HG02623 (cell line): ENCODE data around the gene CNTN2.

Experiments used
- ATAC-seq: cut with Tn5 transposase; IDR thresholded peaks from one replicate; pipeline ENCODE4 v1.9.1; 2021; ENCODE audit warnings: moderate library complexity; ENCODE audit not compliant: unreplicated experiment

The CNTN2 gene

DNA sequence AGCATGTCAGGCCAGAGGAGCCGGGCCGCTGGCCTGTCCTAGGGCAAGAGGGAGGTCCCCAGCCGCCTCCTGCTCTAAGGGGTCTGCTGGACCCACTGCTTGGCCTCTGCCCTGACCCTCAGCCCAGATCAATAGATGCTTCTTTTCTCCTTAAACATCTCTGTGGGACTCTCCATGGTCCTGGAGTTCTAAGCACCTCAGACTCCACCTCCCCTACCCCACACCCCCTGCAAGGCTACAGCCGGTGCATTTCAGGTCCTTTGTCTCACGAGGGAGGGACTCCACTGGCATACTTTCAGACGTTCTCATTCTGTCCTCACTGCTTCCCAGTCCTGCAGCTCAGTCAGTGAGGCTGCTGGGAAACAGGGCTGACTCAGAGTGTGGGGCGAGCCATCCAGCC is 11.0 kb downstream of the CNTN2 start:
- no peak for ATAC-seq

DNA sequence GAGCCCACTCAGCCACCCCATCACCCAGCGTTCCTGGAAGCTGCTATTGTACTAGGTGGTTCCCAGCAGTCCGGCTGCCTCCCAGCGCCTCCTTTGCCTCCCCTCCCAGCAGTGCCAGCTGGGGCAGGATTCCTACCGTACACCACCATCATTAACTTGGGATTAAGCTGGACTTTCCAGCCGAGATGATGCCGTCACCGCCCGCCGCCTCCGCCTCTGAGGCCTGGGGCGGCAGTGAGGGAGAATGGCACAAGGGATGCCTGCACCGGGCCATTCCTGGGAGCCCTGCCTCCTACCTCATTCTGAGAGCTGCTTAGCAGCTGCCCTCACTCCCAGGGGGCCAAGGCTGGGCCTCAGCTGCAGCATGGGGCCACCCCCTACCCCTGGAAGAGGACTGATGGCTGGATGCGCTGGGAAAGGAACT is 13.2 kb downstream of the CNTN2 start:
- ATAC-seq: no peak

DNA sequence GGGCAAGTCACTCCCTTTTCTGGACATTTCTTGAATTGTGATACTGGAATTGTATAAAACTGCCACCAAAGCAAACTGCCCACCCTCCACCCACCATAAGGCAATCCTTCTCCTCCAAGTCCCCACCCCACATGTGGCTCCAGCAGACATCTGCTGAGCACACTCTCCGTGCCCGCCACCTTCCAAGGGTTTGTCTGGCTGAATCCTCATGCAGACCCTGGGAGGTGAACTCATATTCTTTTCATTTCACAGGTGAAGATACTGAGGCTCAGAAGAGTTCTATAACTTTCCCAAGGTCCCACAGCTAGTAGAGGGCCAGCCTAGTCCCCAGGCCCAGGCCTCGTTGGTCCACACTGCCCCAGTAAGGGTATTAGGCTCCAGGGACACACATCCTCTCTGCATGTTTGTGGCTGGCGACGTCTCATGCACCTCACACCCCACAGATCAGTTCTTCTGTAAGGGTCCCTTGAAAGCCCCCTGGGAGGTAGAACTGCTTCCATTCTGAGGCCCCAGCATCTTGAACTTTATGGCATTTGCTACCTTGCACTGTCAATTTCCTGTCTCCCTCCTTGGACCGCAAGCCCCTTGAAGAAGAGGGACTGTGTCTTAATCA is 14.1 kb downstream of the CNTN2 start:
- no peak for ATAC-seq

DNA sequence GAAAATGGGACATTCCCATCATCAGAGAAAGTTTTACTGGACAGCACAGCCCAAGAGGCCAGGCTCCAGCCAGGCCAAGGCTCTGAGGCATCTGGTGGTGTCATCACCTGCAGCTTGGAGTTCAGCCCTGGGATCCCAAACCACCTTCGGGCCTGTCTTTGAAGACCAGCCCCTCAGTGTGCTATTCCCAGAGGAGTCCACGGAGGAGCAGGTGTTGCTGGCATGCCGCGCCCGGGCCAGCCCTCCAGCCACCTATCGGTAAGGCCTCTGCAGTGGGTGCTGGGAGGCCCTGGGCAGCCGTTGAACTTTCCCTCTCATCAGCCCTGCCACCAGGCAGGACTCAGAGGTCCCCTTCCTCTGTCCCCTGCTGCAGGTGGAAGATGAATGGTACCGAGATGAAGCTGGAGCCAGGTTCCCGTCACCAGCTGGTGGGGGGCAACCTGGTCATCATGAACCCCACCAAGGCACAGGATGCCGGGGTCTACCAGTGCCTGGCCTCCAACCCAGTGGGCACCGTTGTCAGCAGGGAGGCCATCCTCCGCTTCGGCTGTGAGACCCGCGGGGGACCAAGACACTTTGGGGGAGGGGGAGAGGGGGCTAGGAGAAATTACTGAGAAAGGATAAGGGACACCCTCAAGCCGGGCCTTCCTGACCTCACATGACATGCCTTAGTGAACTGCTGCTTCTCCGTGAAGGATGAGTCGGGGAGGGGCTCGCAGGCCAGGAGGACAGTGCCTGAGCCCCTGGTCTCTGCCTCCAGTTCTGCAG is 15.0 kb downstream of the CNTN2 start:
- no peak for ATAC-seq

DNA sequence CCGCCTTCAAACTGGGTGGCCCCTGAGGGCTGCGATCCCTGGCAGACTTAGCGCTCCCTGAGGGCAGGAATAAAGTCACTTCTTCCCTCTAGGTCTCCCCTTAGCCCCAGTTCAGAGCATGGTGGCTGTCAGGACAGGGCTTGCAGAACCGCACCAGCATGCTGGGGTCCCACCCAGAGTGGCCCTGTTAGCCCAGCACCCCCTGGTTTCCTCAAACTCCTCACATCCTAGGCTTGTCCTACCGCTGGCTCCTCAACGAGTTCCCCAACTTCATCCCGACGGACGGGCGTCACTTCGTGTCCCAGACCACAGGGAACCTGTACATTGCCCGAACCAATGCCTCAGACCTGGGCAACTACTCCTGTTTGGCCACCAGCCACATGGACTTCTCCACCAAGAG is 15.8 kb downstream of the CNTN2 start:
- no peak for ATAC-seq

DNA sequence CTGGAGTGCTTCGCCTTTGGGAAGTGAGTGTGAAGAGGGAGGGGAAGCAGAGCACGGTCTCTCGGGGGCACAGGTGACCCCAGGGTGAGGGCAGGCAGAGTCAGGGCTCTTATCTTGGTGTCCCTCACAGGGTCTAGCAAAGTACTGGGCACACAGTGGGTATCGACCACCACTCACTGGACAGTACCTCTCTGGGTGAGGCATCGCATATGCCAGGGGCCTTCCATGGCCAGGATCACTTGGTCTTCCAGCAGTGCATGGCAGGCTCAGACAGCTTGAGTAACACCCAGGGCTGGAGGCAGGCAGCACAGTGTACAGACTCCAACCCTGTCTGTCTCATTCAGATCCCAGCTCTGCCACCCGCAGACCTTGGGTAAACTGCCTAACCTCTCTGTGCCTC is 16.6 kb downstream of the CNTN2 start:
- no peak for ATAC-seq

DNA sequence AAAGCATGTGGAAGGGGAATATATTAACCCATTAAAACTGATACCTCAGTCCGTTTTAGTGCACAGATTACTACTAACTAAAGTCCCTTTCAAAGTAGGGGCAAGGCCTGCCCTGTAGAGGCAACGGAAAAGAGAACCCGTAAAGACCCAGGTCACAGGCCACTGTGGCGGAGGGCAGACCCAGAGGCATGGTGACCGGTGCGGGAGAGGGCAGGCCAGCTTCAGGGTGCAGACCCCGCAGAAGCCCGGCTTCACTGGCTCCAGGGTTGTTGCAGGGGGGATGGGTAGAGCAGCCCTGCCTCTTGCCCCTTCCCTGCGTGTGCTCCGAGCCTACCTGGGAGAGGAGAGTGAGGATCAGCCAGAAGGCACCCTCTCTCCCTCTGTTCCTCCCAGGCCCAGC is 17.7 kb downstream of the CNTN2 start:
- no peak for ATAC-seq

DNA sequence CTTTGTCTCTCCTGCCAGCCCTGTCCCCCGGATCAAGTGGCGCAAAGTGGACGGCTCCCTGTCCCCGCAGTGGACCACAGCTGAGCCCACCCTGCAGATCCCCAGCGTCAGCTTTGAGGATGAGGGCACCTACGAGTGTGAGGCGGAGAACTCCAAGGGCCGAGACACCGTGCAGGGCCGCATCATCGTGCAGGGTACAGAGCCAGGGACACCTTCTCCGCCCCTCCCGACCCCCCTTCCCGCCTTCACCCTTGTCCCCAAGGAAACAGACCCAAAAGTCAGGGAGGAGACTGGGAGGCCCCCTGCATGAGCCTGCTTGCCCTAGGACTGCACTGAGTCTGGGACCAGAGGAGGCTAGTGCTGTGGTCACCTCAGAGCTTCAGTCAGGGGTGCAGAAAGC is 18.2 kb downstream of the CNTN2 start:
- no peak for ATAC-seq

DNA sequence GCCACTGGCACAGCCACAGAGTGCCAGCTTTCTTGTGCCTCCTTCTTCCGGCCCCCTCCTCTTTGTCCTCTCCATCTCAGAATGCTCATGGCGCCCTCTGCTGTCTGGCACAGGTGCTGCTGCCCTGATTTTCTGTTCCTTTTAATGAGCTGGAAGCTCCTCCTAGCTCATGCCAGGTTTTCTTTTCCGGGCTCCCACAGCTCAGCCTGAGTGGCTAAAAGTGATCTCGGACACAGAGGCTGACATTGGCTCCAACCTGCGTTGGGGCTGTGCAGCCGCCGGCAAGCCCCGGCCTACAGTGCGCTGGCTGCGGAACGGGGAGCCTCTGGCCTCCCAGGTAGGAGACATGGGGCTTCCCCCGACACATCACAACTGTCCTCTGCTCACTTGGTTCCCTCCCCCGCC is 18.7 kb downstream of the CNTN2 start:
- ATAC-seq: no peak

DNA sequence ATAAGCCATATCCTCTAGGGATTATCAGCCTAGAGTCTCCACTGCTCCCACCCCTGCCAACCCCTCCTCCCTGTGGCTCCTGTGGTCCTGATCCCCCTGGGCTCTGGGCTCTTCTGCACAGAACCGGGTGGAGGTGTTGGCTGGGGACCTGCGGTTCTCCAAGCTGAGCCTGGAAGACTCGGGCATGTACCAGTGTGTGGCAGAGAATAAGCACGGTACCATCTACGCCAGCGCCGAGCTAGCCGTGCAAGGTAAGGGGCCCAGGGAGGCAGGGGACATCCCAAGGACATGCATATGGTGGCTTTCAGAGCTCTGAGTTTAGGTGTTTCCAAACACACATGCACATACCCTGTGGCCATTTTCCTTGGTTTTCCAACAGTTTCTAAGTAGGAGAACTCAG is 19.3 kb downstream of the CNTN2 start:
- ATAC-seq: no peak

DNA sequence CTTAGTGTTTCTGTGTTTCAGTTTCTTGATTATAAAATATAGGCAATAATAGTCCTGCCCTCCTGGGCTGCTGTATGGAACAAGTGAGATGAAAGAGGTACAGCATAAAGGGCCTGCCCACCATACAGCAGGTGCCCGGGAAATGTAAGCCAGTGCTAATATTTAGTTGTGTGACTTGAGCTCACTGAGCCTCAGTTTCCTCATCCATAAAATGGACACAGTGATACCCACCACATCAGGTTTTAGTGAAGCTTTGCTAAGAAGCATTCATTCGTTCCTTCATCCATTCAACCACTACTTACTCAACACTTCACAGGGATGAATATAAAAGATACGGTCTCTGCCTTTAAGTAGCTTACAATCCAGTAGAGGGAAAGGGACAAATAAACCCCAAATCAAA is 19.9 kb downstream of the CNTN2 start:
- ATAC-seq: no peak

DNA sequence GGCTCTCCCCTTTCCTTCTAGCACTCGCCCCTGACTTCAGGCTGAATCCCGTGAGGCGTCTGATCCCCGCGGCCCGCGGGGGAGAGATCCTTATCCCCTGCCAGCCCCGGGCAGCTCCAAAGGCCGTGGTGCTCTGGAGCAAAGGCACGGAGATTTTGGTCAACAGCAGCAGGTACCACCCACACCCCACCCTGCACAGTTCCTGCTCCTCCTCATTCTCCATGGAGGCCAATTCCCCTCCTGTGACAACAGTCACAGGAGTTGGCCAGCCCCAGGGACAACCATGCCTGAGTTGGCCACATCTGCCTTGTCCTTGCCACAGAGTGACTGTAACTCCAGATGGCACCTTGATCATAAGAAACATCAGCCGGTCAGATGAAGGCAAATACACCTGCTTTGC is 21.3 kb downstream of the CNTN2 start:
- ATAC-seq: no peak

DNA sequence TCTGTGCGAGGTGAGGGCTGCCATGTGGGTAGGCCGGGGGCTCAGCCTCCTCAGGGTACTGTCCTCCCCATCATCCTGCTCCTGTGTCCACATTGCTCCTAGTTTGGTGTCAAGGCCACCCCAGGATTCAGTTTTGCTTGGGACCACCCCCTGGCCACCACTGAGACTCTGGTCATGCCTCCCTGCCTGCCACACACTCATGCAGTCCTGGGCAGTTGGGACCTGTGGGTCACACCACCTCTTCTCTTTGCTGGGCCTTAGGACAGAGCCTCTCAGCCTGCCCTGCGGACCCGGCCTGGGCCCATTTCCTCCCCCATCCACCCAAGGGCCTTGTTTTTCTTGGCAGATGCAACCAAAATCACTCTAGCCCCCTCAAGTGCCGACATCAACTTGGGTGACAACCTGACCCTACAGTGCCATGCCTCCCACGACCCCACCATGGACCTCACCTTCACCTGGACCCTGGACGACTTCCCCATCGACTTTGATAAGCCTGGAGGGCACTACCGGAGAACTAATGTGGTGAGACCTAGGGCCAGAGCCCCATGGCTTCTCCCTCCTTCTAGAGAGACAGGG is 21.8 kb downstream of the CNTN2 start:
- ATAC-seq: no peak

DNA sequence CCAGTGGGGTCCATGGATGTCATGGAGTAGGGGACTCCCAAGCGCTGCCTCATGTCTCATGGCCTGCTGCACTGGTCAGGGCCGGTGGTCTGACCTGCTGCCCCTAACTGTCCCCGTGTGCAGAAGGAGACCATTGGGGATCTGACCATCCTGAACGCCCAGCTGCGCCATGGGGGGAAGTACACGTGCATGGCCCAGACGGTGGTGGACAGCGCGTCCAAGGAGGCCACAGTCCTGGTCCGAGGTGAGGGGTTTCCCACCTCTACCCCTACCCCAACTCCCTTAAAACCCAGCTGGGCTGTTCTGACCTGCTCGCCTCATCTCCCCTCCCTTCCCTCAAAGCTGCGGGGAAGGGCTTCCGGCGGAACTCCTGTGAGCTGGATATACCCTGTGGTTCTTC is 22.7 kb downstream of the CNTN2 start:
- no peak for ATAC-seq

DNA sequence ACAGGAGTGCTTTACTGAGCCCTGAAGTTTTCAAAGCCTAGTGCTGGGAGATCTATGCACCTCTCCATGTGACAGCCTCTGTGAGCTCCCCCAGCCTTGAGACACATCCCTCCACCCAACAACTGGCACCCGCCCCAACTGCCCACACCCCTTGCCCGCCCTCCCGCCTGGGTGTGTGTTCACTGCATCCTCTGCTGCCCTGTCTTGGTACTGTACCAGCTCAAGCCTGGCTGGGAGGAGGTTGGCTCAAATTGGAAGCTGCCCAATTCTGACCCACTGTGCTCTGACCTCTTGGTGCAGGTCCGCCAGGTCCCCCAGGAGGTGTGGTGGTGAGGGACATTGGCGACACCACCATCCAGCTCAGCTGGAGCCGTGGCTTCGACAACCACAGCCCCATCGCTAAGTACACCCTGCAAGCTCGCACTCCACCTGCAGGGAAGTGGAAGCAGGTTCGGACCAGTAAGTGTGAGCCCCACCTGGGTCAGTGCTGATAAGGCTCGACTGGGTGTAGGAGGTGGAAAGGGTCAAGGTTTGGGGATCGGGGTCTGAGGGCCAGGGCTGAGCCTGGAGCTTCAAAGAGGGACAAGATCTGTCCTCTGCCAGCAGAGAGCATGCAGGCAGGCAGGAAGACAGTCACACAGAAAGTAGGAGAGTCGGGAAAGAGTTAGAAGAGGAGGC is 23.3 kb downstream of the CNTN2 start:
- no peak for ATAC-seq

DNA sequence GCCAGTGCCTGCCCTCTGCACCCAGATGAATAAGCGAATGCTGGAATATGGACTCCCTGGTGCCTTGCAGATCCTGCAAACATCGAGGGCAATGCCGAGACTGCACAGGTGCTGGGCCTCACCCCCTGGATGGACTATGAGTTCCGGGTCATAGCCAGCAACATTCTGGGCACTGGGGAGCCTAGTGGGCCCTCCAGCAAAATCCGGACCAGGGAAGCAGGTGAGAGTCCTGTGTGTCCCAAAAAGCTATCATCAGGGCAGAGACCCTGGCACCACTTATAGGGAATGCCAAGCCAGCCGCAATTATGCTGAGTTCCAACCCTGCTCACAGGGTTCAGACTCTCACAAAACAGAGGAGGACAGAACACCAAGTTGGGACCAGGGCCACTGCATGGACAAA is 24.0 kb downstream of the CNTN2 start:
- ATAC-seq: no peak

DNA sequence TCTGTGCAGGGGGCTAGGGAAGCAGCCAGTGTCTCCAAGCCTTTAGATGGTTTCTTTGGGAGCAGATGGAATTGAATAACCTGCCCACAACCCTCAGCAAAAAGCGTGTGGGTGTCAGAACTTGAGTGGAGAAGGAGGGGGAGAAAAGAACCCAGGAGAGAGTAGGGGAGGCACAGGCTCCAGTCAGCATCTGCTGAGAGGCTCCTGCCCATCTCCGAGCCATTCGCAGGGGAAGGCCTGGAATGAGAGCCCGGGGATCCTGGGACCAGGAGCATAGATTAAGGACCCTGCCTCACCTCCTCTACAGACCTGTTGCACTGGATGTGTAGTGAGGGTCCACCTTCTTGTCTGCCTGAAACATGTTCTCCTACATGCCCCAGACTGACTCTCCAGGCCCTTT is 25.0 kb downstream of the CNTN2 start:
- no peak for ATAC-seq

DNA sequence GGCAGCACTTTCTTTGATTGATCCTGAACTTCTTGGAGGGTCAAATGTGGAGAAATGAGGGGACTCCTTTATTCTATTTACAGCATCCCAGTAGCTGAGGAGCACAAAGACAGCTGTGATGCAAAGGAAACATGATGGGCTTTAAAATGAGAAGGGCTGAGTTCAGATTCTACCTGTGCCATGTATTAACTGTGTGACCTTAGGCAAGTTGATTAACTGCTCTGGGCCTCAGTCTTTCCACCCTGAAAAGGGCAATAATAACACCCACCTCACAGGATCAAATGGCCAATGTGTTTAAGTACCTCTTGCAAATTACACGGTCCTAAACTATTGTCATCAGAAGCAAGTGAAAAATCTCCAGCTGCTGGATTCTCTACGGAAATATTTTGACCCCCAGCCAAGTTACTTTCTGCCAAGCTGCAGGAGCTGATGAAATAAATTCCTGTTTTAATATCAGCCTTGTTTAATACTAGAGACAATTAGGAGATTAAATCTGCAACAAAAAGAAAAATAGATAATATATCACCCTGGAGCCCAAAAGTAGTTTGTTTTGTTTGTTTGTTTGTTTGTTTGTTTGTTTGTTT is 25.5 kb downstream of the CNTN2 start:
- no peak for ATAC-seq

DNA sequence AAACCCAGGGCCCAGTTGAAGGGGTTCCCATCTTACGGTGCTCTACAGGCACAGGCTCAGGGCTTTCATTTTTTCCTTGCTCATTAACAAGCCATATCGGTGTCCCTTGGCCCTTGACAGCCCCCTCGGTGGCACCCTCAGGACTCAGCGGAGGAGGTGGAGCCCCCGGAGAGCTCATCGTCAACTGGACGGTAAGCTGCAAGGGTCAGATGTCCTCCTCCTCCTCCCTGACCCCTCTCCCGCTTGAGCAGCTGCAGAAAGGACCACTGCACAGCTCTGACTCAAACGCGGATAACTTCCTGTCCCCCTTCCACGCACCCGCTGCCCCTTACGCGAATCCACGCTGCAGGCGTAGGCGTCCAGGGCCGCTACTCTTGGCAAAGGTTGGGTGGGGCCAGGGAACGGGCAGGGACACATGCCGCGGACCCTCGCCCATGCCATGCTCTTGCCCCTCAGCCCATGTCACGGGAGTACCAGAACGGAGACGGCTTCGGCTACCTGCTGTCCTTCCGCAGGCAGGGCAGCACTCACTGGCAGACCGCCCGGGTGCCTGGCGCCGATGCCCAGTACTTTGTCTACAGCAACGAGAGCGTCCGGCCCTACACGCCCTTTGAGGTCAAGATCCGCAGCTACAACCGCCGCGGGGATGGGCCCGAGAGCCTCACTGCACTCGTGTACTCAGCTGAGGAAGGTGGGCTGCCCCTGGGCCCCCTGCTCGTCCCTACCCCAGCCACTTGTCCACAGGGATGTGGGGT is 26.5 kb downstream of the CNTN2 start:
- ATAC-seq: no peak

DNA sequence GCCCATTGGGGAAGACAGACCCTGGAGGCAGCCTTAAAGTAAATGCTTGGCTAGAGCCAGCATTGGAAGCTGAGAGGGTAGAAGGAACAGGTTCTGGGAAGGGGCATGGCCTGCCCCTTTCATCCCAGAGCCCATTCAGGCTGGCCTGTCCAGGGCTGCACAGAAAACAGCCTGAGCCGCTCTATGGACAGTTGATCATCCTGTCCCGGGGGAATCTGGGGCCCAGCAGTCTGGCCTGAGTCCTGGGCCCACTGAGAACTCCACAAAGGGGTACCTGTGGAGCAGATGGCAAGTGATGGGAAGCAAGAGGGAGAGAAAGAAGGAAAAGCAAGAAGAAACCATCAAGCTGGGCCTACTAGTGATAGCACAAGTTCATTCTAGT is 28.0 kb downstream of the CNTN2 start:
- no peak for ATAC-seq

DNA sequence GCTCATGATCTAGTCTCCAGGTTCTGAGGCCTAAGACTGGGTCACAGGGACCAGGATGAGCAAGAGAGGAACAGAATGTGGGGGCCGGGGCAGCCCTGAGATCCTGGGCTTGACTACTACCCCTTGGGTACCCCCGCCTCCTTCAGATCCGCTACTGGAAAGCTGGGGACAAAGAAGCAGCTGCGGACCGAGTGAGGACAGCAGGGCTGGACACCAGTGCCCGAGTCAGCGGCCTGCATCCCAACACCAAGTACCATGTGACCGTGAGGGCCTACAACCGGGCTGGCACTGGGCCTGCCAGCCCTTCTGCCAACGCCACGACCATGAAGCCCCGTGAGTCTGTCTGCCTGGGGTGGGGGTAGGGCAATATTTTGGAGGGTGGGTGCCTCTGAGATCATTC is 28.8 kb downstream of the CNTN2 start:
- no peak for ATAC-seq
